OCI-LY1 (cell line): ENCODE measurements around the gene SLC29A1.
A peak's percentile ranks its signal among the peaks of the same experiment; 100 is the strongest.

Source experiments
- H2AFZ ChIP-seq: fragments of 200-600 bp; sonication (generic), shearing (Covaris generic); 2 replicates; pipeline ENCODE4 v1.6.0; 2014; ENCODE audit warnings: antibody characterized with exemption, mild to moderate bottlenecking, low read length
- H3F3A ChIP-seq: fragments of 200-600 bp; sonication (generic), shearing (Covaris generic); 2 replicates; pipeline ENCODE4 v1.6.0; 2014; ENCODE audit warnings: mild to moderate bottlenecking, antibody characterized with exemption, low read length, moderate library complexity; ENCODE audit not compliant: insufficient read depth
- H3K27ac ChIP-seq: fragments of 200-600 bp; sonication (generic); 2 replicates; pipeline ENCODE4 v1.5.1; 2014; ENCODE audit warnings: low read length, mixed run types, mild to moderate bottlenecking, low read depth; ENCODE audit not compliant: poor library complexity, severe bottlenecking
- H3K27me3 ChIP-seq: fragments of 200-600 bp; sonication (generic); 2 replicates; pipeline ENCODE4 v1.6.0; 2014; ENCODE audit warnings: antibody characterized with exemption, mild to moderate bottlenecking, low read length, moderate library complexity; ENCODE audit not compliant: insufficient read depth
- H3K36me3 ChIP-seq: fragments of 200-600 bp; sonication (generic); 2 replicates; pipeline ENCODE4 v1.6.1; 2014; ENCODE audit warnings: mild to moderate bottlenecking, antibody characterized with exemption, low read length, moderate library complexity, mixed read lengths; ENCODE audit not compliant: insufficient read depth
- H3K4me1 ChIP-seq: fragments of 200-600 bp; sonication (generic); 2 replicates; pipeline ENCODE4 v1.5.1; 2014; ENCODE audit warnings: mild to moderate bottlenecking, low read length, moderate library complexity; ENCODE audit not compliant: insufficient read depth, severe bottlenecking
- H3K4me2 ChIP-seq: fragments of 200-600 bp; sonication (generic), shearing (Covaris generic); 2 replicates; pipeline ENCODE4 v1.6.1; 2014; ENCODE audit warnings: low read length
- H3K4me3 ChIP-seq: fragments of 200-600 bp; sonication (generic); 2 replicates; pipeline ENCODE4 v1.5.1; 2014; ENCODE audit warnings: low read length, low read depth, mild to moderate bottlenecking, mixed read lengths; ENCODE audit not compliant: poor library complexity, severe bottlenecking
- H3K79me2 ChIP-seq: fragments of 200-600 bp; shearing (Covaris generic); 2 replicates; pipeline ENCODE4 v1.6.1; 2016; ENCODE audit warnings: mixed run types, low read length, mixed read lengths; ENCODE audit not compliant: insufficient read depth
- H3K9ac ChIP-seq: fragments of 200-600 bp; sonication (generic), shearing (Covaris generic); 2 replicates; pipeline ENCODE4 v1.6.1; 2014; ENCODE audit warnings: mild to moderate bottlenecking, low read length, mixed read lengths
- H3K9me2 ChIP-seq: fragments of 200-600 bp; sonication (generic), shearing (Covaris generic); 2 replicates; pipeline ENCODE4 v1.6.1; 2014; ENCODE audit warnings: low read depth, mild to moderate bottlenecking, low read length, mixed read lengths
- H3K9me3 ChIP-seq: fragments of 200-600 bp; shearing (Covaris generic); 2 replicates; pipeline ENCODE4 v1.6.1; 2014; ENCODE audit warnings: low read length, mixed read lengths
- H4K20me1 ChIP-seq: fragments of 200-600 bp; sonication (generic), shearing (Covaris generic); 2 replicates; pipeline ENCODE4 v1.6.0; 2016; ENCODE audit warnings: mild to moderate bottlenecking, low read length; ENCODE audit not compliant: insufficient read depth
- CTCF ChIP-seq: fragments of 200-600 bp; sonication (generic), shearing (Covaris generic); IDR thresholded peaks from 2 replicates; pipeline ENCODE4 v1.5.1; 2017; ENCODE audit warnings: mild to moderate bottlenecking, antibody characterized with exemption, low read length, moderate library complexity, mixed read lengths
- EZH2 ChIP-seq: fragments of 200-600 bp; sonication (generic), shearing (Covaris generic); IDR thresholded peaks from 2 replicates; pipeline ENCODE4 v1.8.0; 2017; ENCODE audit warnings: borderline replicate concordance, mixed run types, mild to moderate bottlenecking, antibody characterized with exemption, low read length, moderate library complexity, mixed read lengths

SLC29A1 gene

GRCh38 chr6:44256775-44257024 is 33.3 kb downstream of the SLC29A1 start:
- H3K79me2 ChIP-seq = no peaks in the 10 kb centered on the region
- H3K4me3 ChIP-seq = peak overlapping the region; percentile 95
- H3K4me1 ChIP-seq = peaks cover 58% of the 10 kb centered on the region
- H3K9me2 ChIP-seq = no peaks in the 10 kb centered on the region
- TF ChIP-seq CTCF (no peak), EZH2 (no peak)
- H3K9me3 ChIP-seq = no peaks in the 10 kb centered on the region
- H3K4me2 ChIP-seq = peak overlapping the region; percentile 95
- H3K27me3 ChIP-seq = no peaks in the 10 kb centered on the region
- peak overlapping the region; percentile 85 for H3K9ac ChIP-seq
- peak overlapping the region; percentile 71 for H3K27ac ChIP-seq
- H2AFZ ChIP-seq = no peak overlapping the region
- peaks cover 54% of the 10 kb centered on the region for H3K36me3 ChIP-seq
- H4K20me1 ChIP-seq = no peaks in the 10 kb centered on the region
- peaks cover 29% of the 10 kb centered on the region for H3F3A ChIP-seq

GRCh38 chr6:44257025-44257752 is 33.8 kb downstream of the SLC29A1 start, which contains the start of gene SLC35B2:
Gene SLC35B2, minus strand, starts transcription at chr6:44257528. Its CDS starts 118 bp downstream, at chr6:44257410.
- Histone ChIP-seq H3K9ac (peak within 1 kb of the TSS; percentile 85), H4K20me1 (no peaks in the 10 kb centered on the region), H3K4me1 (peaks cover 61% of the 10 kb centered on the region), H3K4me2 (peak within 1 kb of the TSS; percentile 95), H3K27me3 (no peaks in the 10 kb centered on the region), H3K9me3 (no peaks in the 10 kb centered on the region), H3K4me3 (peak within 1 kb of the TSS; percentile 95), H3K27ac (peak within 1 kb of the TSS; percentile 77), H3K79me2 (no peaks in the 10 kb centered on the region), H2AFZ (peak within 1 kb of the TSS; percentile 66; the same call in 1 of the 2 replicates), H3F3A (peaks cover 26% of the 10 kb centered on the region), H3K36me3 (peaks cover 54% of the 10 kb centered on the region), H3K9me2 (no peaks in the 10 kb centered on the region)
- no peak for TF ChIP-seq EZH2
- TF ChIP-seq CTCF = peak; percentile 63

- peaks cover 52% of the 10 kb centered on the region for H3K36me3 ChIP-seq
- TF ChIP-seq EZH2 (no peak), CTCF (no peak; the same call in 1 of the 2 replicates)
- no peaks in the 10 kb centered on the region for H3K9me3 ChIP-seq
- peaks cover 23% of the 10 kb centered on the region for H3F3A ChIP-seq
- peak overlapping the region; percentile 95 for H3K4me2 ChIP-seq
- peak overlapping the region; percentile 77 for H3K27ac ChIP-seq
- no peaks in the 10 kb centered on the region for H3K79me2 ChIP-seq
- no peaks in the 10 kb centered on the region for H3K9me2 ChIP-seq
- H2AFZ ChIP-seq = no peak overlapping the region
- peak overlapping the region; percentile 59; the same call in 1 of the 2 replicates for H3K9ac ChIP-seq
- H3K27me3 ChIP-seq = no peaks in the 10 kb centered on the region
- H4K20me1 ChIP-seq = no peaks in the 10 kb centered on the region
- H3K4me3 ChIP-seq = peak overlapping the region; percentile 95
- peaks cover 68% of the 10 kb centered on the region for H3K4me1 ChIP-seq
Observed at GRCh38 chr6:44257753-44258324, 34.4 kb downstream of the SLC29A1 start.
